Measurements from ENCODE around the gene GRM1. TPM values are rescaled to one million over a fixed set of nuclear protein-coding genes. Genes with fewer than 3 reads are reported as not detected.

GRM1 gene
- total and polyA plus RNA-seq, 2 donors (not counting 1 experiment from before 2014, with no cell fraction given) = not detected

DNA sequence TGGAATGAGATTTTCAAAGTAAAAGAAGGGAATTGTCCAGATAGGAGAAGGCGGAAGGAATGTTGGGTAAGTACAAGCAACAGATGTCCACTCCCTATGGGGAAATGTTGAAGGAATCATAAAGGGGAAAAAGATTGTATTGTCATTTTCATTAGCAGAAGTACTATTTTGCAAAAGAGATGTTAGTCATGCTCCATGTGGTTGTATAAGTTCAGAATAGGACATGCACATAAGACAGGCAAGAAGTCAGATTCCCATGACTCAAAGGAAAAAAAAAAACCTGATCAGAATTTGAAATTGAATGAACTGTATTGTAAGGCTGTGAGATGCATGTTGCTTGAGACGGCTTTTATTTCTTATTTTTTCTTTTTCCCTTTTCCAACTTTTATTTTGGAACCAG is 36.8 kb downstream of the GRM1 start:
- Histone ChIP-seq H3K4me1 (ENCODE audit: control insufficient read depth in 2 of 2, insufficient read depth in 2 of 2, low read length in 2 of 2) (no peaks in the 10 kb centered on the region), H3K27me3 (replicated peaks in 1 of 4; ENCODE audit: control extremely low read depth in 1 of 4, control insufficient read depth in 3 of 4, insufficient read depth in 4 of 4, low read length in 3 of 4) (no peaks in the 10 kb centered on the region), H3K36me3 (replicated peaks in 1 of 2; ENCODE audit: control extremely low read depth in 1 of 2, control insufficient read depth in 1 of 2, extremely low read depth in 1 of 2, insufficient read depth in 2 of 2, low read length in 1 of 2) (no peaks in the 10 kb centered on the region), H3K9ac (ENCODE audit: low read length) (no peak overlapping the region), H4K20me1 (ENCODE audit: control insufficient read depth, insufficient read depth, low read length, poor library complexity, severe bottlenecking) (no peaks in the 10 kb centered on the region), H3K79me2 (ENCODE audit: control insufficient read depth, insufficient read depth, low read length) (no peaks in the 10 kb centered on the region), H3K27ac (ENCODE audit: low read length in 2 of 2) (no peak overlapping the region), H3K9me3 (ENCODE audit: control extremely low read depth in 1 of 3, control insufficient read depth in 2 of 3, insufficient read depth in 1 of 3, low read length in 2 of 3) (no peaks in the 10 kb centered on the region), H3K4me3 (ENCODE audit: control extremely low read depth in 1 of 5, extremely low read depth in 1 of 5, insufficient read depth in 1 of 5, low read depth in 2 of 5, low read length in 4 of 5) (no peak overlapping the region), H2AFZ (ENCODE audit: insufficient read depth, low read depth, low read length, poor library complexity, severe bottlenecking) (no peak overlapping the region), H3K4me2 (replicated peaks; ENCODE audit: low read depth, low read length, poor library complexity, severe bottlenecking) (no peak overlapping the region)
- H3K4me3 Mint-ChIP-seq = no peak overlapping the region
- ChIA-PET POLR2A (no interaction called here), CTCF (no interaction called here)
- intact Hi-C loops (cut with micrococcal nuclease) = no loop called here
- no peak for DNase-seq
- ATAC-seq (ENCODE audit: low read depth) = no peak
- H3K4me1 Mint-ChIP-seq = no peaks in the 10 kb centered on the region
- H3K27ac Mint-ChIP-seq = no peak overlapping the region
- H3K9me3 Mint-ChIP-seq (ENCODE audit: insufficient read depth) = no peaks in the 10 kb centered on the region
- H3K27me3 Mint-ChIP-seq = no peaks in the 10 kb centered on the region
- TF ChIP-seq, protein P1, sequence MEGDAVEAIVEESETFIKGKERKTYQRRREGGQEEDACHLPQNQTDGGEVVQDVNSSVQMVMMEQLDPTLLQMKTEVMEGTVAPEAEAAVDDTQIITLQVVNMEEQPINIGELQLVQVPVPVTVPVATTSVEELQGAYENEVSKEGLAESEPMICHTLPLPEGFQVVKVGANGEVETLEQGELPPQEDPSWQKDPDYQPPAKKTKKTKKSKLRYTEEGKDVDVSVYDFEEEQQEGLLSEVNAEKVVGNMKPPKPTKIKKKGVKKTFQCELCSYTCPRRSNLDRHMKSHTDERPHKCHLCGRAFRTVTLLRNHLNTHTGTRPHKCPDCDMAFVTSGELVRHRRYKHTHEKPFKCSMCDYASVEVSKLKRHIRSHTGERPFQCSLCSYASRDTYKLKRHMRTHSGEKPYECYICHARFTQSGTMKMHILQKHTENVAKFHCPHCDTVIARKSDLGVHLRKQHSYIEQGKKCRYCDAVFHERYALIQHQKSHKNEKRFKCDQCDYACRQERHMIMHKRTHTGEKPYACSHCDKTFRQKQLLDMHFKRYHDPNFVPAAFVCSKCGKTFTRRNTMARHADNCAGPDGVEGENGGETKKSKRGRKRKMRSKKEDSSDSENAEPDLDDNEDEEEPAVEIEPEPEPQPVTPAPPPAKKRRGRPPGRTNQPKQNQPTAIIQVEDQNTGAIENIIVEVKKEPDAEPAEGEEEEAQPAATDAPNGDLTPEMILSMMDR (IDR thresholded peaks at IDR 0.05) = no peak
- TF ChIP-seq EZH2 (IDR thresholded peaks at IDR 0.05; ENCODE audit: borderline replicate concordance, insufficient read depth, low read depth, low read length, poor library complexity, severe bottlenecking) = no peak
- WGBS (ENCODE audit: insufficient coverage) = no CpG with 5 or more reads among the region's 2 CpGs

DNA sequence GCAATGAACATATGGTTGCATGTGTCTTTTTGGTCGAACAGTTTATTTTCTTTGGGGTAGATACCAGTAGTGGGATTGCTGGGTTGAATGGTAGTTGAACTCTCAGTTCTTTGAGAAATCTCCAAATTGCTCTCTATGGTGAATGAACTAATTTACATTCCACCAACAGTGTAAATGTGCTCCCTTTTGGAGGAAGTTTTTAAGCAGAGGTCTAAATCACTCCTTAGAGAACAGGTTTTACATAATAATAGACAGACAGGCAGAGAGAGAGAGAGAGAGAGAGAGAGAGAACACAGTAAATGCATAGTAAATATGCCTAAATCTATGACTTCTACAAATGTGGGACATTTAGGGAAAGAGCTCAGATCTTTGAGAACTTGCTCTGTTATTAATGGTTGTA is 37.6 kb downstream of the GRM1 start:
- Histone ChIP-seq H3K4me2 (replicated peaks; ENCODE audit: low read depth, low read length, poor library complexity, severe bottlenecking) (no peak overlapping the region), H3K27me3 (replicated peaks in 1 of 4; ENCODE audit: control extremely low read depth in 1 of 4, control insufficient read depth in 3 of 4, insufficient read depth in 4 of 4, low read length in 3 of 4) (no peaks in the 10 kb centered on the region), H3K4me1 (ENCODE audit: control insufficient read depth in 2 of 2, insufficient read depth in 2 of 2, low read length in 2 of 2) (no peaks in the 10 kb centered on the region), H4K20me1 (ENCODE audit: control insufficient read depth, insufficient read depth, low read length, poor library complexity, severe bottlenecking) (no peaks in the 10 kb centered on the region), H3K9me3 (ENCODE audit: control extremely low read depth in 1 of 3, control insufficient read depth in 2 of 3, insufficient read depth in 1 of 3, low read length in 2 of 3) (no peaks in the 10 kb centered on the region), H3K36me3 (replicated peaks in 1 of 2; ENCODE audit: control extremely low read depth in 1 of 2, control insufficient read depth in 1 of 2, extremely low read depth in 1 of 2, insufficient read depth in 2 of 2, low read length in 1 of 2) (no peaks in the 10 kb centered on the region), H3K27ac (ENCODE audit: low read length in 2 of 2) (no peak overlapping the region), H3K9ac (ENCODE audit: low read length) (no peak overlapping the region), H2AFZ (ENCODE audit: insufficient read depth, low read depth, low read length, poor library complexity, severe bottlenecking) (no peak overlapping the region), H3K4me3 (ENCODE audit: control extremely low read depth in 1 of 5, extremely low read depth in 1 of 5, insufficient read depth in 1 of 5, low read depth in 2 of 5, low read length in 4 of 5) (no peak overlapping the region), H3K79me2 (ENCODE audit: control insufficient read depth, insufficient read depth, low read length) (no peaks in the 10 kb centered on the region)
- Mint-ChIP-seq H3K27me3 (no peaks in the 10 kb centered on the region), H3K9me3 (ENCODE audit: insufficient read depth) (no peaks in the 10 kb centered on the region), H3K27ac (no peak overlapping the region), H3K4me3 (no peak overlapping the region), H3K4me1 (no peaks in the 10 kb centered on the region)
- intact Hi-C loops (cut with micrococcal nuclease) = no loop called here
- CTCF ChIA-PET = no interaction called here
- no CpG with 5 or more reads among the region's 1 CpG for WGBS (ENCODE audit: insufficient coverage)
- POLR2A ChIA-PET = no interaction called here
- no peak for TF ChIP-seq EZH2 (IDR thresholded peaks at IDR 0.05; ENCODE audit: borderline replicate concordance, insufficient read depth, low read depth, low read length, poor library complexity, severe bottlenecking)
- TF ChIP-seq, protein P1 (IDR thresholded peaks at IDR 0.05) = no peak
- no peak for DNase-seq
- ATAC-seq (ENCODE audit: low read depth) = no peak

Data from B cell (primary cell).